GM03348 (cell line): ENCODE results near the gene IGFN1.
"Not testable (repeated sequence)": the region's sequence is repeated elsewhere in the genome, so short reads cannot be mapped to it uniquely, and the experiment has no call there.

Experiments used
- DNase-seq: peaks from one replicate; pipeline ENCODE4 v3.0.0; 2012; ENCODE audit warnings: low spot score

Gene IGFN1

GRCh38 chr1:201190624-201191051 is at the start of gene IGFN1:
Gene IGFN1 (plus strand): TSS chr1:201190824. CDS start chr1:201193294, 2,470 bp downstream.
- no peak for DNase-seq

- DNase-seq = no peak
These were observed 49.7 kb upstream of the IGFN1 start for GRCh38 chr1:201140941-201141260.

DNA sequence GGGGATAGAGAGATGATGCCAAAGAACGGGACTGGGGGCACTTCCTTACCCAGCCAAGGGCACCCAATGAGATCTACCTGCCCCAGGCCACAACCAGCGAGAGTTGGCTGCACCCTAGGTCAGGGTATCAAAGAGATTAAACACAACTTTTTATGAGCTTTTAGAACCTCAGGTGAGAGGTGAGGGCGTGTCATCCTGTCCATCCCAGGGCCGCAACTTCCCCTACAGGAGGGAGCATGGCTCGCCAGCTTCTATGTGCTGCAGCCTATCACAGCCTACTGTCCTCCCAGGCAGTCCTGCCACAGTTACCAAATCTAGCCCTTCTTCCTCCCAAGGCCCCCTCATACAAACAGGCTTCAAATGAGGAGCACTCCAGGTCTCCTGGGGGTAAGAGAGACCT is 49.2 kb upstream of the IGFN1 start:
- DNase-seq = no peak

DNA sequence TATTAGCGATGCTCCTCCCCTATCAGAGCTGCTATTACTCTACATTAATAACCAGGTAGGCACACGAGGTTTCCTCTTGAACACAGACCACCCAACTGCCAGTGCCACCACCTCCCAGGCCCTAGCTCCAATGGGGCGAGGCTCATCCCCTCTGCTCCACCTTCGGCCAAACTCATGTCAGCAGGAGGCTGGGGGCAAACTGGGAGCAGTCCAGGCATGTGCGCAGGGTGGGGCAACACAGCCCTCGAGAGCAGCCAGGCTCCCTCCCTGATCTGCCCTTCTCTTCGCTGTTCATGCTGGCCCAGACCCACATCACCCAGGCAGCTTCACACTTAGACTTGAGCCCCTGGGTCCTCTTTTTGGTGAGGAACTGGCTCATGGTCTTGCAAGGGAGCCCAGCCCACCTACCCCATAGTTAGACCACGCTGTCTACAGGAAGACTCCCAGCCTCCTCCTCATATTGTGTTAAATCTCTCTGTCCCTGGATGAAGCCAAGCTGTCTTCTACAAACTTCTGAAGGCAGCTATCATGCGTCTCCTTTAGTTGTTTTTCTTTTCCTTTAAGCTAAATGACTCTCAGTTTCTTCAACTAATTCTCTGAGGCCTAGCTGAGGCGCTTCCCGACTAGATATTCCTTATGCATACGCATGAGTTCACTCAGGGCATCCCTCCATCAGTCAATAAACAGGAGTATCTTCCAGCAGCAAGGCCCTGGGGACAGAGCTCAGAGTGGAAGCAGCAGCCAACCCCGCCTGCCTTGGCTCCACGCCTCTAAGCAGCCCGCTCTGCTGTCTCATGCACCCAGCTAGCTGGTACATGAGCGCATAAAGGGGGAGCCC is 48.4 kb upstream of the IGFN1 start:
- DNase-seq = no peak

DNA sequence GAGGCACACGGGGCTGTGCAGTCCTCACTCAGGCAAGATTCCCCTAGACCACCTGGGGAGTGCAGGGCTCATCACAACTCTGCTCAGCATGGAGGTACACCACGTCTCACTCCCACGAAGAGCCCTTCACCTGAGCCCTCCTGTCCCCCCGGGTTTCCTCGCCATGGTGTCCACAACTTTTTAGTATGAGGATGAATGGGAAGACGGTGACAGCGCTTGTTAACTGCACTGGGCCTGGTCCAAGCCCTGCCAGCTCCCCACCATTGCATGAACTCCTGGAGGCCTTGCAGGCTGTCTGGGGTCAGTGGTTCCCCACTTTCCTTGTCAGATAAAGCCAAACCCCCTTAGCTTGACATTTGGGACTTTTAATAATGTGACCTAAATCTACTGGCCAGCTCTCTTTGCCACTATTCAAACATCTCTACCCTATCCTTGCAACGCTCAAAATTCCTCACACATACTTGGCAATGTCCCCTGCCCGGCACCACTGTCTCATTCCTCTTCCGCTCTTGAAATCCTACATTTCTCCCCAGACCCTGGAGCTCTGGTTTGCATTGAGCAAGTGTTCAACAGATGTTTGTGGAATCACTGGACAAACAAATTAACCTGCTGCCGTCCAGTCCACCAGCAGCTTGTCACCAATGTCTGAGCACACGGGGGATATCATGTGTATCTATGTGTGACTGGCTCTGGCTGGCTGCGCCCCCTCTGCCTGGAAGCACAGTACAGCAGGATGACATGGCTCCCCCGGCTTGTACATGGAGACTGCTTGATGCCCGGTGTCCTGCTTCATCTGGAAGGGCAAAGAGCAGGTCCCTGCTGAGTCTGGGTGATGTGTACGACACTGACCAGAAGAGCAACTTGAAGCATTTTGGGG is 47.5 kb upstream of the IGFN1 start:
- peak; percentile 26 for DNase-seq

GRCh38 chr1:201143726-201144635 is 46.6 kb upstream of the IGFN1 start:
- no peak for DNase-seq

- DNase-seq = no peak
These were observed 45.9 kb upstream of the IGFN1 start for GRCh38 chr1:201144701-201145100.

DNA sequence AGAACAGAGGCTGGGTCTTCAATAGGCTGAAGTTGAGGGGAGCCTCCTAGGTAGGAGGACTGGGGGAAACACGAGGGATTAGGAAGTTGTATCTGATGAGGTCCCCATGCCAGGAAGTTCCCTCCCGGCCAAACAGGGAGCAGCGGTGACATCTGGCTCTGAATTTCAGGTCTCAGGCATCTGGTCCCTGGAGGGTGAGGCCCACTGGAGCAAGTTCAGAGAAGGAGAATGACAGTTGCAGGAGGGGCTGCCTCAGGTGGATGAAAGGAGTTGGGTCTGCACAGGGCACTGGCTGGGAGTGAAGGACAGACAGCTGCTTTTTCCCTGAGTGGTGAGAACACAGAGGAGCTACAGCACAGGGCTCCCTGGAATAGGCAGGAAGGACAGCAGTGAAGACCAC is 45.5 kb upstream of the IGFN1 start:
- DNase-seq = no peak

GRCh38 chr1:201145816-201146215 is 44.8 kb upstream of the IGFN1 start:
- DNase-seq = no peak

GRCh38 chr1:201146626-201147390 is 43.8 kb upstream of the IGFN1 start:
- DNase-seq = no peak

- no peak for DNase-seq
These were observed 43.1 kb upstream of the IGFN1 start for GRCh38 chr1:201147396-201148015.

DNA sequence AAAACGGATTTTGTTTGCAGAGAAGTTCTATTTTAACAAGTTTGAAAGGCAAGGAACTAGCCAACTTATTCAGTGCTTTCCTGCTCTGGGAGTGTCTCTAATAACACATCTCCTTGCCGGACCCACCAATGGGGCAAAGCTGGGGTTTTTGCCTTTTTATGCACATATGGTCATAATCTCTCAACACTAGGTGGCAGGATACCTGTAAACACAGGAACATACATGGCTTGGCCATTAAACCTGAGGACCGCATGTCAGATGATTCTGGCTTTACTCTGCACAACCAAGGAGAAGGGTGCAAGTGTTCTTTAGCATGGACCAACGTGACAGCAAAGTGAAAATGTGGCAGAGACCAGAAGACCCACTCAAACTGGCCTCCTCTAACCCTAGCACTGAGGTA is 41.2 kb upstream of the IGFN1 start:
- DNase-seq = peak; percentile 26

DNA sequence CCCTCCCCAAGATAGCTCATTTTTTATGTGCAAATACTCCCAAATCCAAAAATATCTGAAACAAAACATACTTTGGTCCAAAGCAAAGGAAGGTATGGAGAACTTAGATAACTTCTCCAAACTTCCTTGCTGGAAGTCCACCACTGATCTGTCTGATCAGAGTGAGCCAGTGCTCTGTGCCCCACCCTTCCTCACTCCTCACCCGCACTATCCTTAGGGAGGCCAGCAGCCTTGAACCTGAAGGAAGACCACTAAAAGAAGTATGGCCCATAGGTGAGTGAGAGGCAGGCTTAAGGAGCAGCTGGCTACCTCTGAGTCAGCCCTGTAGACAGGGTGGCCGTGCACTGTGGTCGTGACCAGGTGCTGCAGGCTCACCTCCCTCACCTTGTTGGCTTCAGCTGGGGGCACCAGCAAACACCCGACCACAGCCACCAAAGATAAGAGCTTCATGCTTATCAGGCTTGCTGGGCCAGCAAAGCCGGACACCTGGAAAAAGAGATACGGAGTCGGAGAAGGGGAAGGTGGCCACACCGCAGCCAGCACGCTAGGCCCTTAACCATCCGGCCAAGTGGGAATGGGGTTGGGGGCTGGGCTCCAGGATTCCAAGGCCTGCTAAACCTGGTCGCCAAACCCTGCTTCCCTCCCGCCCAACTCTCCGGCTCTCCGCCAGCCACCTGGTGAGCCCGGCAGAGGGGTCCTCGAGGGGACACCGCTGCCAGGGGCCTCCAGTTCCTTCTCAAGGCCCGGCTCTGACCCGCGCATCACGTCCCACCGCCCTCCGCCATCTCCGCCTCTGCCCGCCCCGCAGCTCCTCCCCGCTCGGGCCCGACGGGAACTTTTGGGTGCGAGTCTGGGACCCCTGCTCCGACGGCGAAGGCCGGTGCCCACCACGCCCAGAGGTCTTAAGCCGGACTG is 36.9 kb upstream of the IGFN1 start:
- DNase-seq = no peak

- DNase-seq = peak; percentile 98
These were observed 36.0 kb upstream of the IGFN1 start, which contains the start of gene TMEM9 for GRCh38 chr1:201154389-201155165. Gene TMEM9 (minus strand): TSS chr1:201154474. CDS start chr1:201153923, 551 bp downstream.

- no peak for DNase-seq
These were observed 35.3 kb upstream of the IGFN1 start for GRCh38 chr1:201155354-201155753.

- no peak for DNase-seq
These were observed 34.3 kb upstream of the IGFN1 start for GRCh38 chr1:201156346-201156745.

GRCh38 chr1:201156819-201157218 is 33.8 kb upstream of the IGFN1 start:
- DNase-seq = no peak

DNA sequence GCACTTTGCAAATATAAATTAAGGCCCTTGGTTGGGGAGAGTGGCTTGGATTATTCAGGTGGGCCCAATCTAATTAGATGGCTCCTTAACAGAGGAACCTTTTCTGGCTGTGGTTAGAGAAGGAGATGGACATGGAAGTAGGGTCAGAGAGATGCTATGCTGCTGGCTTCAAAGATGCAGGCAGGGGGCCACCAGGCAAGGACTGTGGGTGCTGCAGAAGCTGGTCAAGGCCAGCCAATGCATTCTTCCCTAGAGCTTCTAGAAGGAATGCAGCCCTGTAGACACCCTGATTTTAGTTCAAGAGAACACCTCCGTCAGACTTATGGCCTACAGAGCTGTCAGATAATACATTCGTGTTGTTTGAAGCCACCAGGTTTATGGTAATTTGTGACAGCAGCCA is 32.7 kb upstream of the IGFN1 start:
- no peak for DNase-seq

GRCh38 chr1:201163036-201163435 is 27.6 kb upstream of the IGFN1 start:
- not testable (repeated sequence) for DNase-seq
